ENCODE results near the gene ITGA7. TPM values are rescaled to one million over a fixed set of nuclear protein-coding genes. Genes with fewer than 3 reads are reported as not detected.

The ITGA7 gene
- total and polyA plus RNA-seq, 2 of the 8 experiments (the other 6 are each of a cell fraction or from before 2014, with no cell fraction given) = 57.6 to 86.1 TPM

GRCh38 chr12:55713721-55714120 is 6.0 kb upstream of the ITGA7 start:
- 90% methylated on average over 2 of the region's 2 CpGs; no CpG with 5 or more reads in 1 of the 2 experiments for WGBS, 2 experiments (ENCODE audit: extremely low coverage in 1 of 2, insufficient coverage in 1 of 2, insufficient read length in 1 of 2, insufficient replicate concordance in 2 of 2, low coverage in 1 of 2, low lambda C conversion rate in 2 of 2, missing lambda C conversion rate in 1 of 2)
- CTCF ChIA-PET (ENCODE audit: partially characterized antibody) = interaction anchor here (0.6 to 4.6 kb wide), 2 partner anchors 24 to 1516 kb away, joined by 3 to 30 read pairs; no protein-coding TSS in a partner anchor

More at GRCh38 chr12:55713721-55714120, 6.0 kb upstream of the ITGA7 start:
- Histone ChIP-seq H2BK20ac (ENCODE audit: low read length) (no peak overlapping the region), H3K9me3 (ENCODE audit: insufficient read depth in 2 of 2, low read depth in 1 of 2, low read length in 1 of 2) (no peaks in the 10 kb centered on the region), H3K27me3 (replicated peaks in 1 of 4; ENCODE audit: control insufficient read depth in 3 of 4, extremely low read depth in 1 of 4, insufficient read depth in 3 of 4, low read length in 3 of 4) (no peaks in the 10 kb centered on the region; a peak in 3 of 7 replicates), H3K36me3 (ENCODE audit: control insufficient read depth in 2 of 4, insufficient read depth in 4 of 4, low read length in 3 of 4) (no peaks in the 10 kb centered on the region), H2AFZ (ENCODE audit: low read length) (no peak overlapping the region), H3K4ac (replicated peaks; ENCODE audit: insufficient read length, low read depth, low read length) (no peak overlapping the region), H4K20me1 (replicated peaks in 1 of 2; ENCODE audit: control insufficient read depth in 1 of 2, insufficient read depth in 2 of 2, low read length in 2 of 2) (no peaks in the 10 kb centered on the region), H3K27ac (ENCODE audit: low read depth, low read length) (no peak overlapping the region), H3K9ac (replicated peaks in 1 of 4; ENCODE audit: extremely low read depth in 1 of 4, low read depth in 3 of 4, low read length in 3 of 4) (no peak overlapping the region), H3K56ac (replicated peaks; ENCODE audit: insufficient read length, low read depth, low read length) (no peak overlapping the region), H2AK5ac (ENCODE audit: low read depth, low read length) (no peak overlapping the region), H3K79me2 (ENCODE audit: control insufficient read depth in 1 of 2, insufficient read depth in 2 of 2, low read length in 2 of 2) (peaks cover 0 to 9% of the 10 kb centered on the region in 2 experiments; a peak in 1 of 4 replicates), H3K4me3 (ENCODE audit: extremely low read depth in 1 of 4, insufficient read depth in 2 of 4, low read depth in 3 of 4, low read length in 4 of 4) (no peak overlapping the region), H3K23me2 (ENCODE audit: low read depth, low read length) (peaks cover 12% of the 10 kb centered on the region), H3K4me1 (replicated peaks in 1 of 4; ENCODE audit: control insufficient read depth in 3 of 4, insufficient read depth in 4 of 4, low read length in 3 of 4) (peaks cover 7 to 27% (median 18%) of the 10 kb centered on the region in 4 experiments), H4K91ac (replicated peaks; ENCODE audit: insufficient read length, low read length) (no peak overlapping the region), H3K4me2 (ENCODE audit: insufficient read depth in 1 of 2, low read depth in 2 of 2, low read length in 2 of 2) (no peak overlapping the region), H3K79me1 (ENCODE audit: low read depth, low read length) (peaks cover 5% of the 10 kb centered on the region), H2BK12ac (ENCODE audit: low read depth, low read length) (no peak overlapping the region), H3K23ac (ENCODE audit: insufficient read length) (no peak overlapping the region), H3K18ac (ENCODE audit: extremely low read depth, low read length) (no peak overlapping the region), H4K5ac (ENCODE audit: insufficient read length, low read depth, low read length) (no peak overlapping the region), H2BK120ac (replicated peaks; ENCODE audit: low read depth, low read length) (no peak overlapping the region), H3K14ac (ENCODE audit: insufficient read length) (no peak overlapping the region), H2BK5ac (ENCODE audit: low read depth, low read length) (no peak overlapping the region), H2BK15ac (ENCODE audit: low read length) (no peak overlapping the region), H4K8ac (ENCODE audit: extremely low read depth, insufficient read depth, low read length) (no peak overlapping the region)
- FAIRE-seq = no peak
- POLR2A ChIA-PET (ENCODE audit: partially characterized antibody) = interaction anchor here (1.9 kb wide), 1 partner anchor 15 kb away, joined by 11 read pairs; the partner anchor contains the start of gene CD63
- no peak for DNase-seq (ENCODE audit: low read depth in 1 of 2, low spot score in 2 of 2)
- TF ChIP-seq POLR2AphosphoS5 (IDR thresholded peaks at IDR 0.05; ENCODE audit: low read depth, low read length) = no peak
- TF ChIP-seq JUN (IDR thresholded peaks at IDR 0.05; ENCODE audit: low read depth, low read length) = no peak
- no peak for TF ChIP-seq CHD1 (IDR thresholded peaks at IDR 0.05; ENCODE audit: low read depth, low read length)
- TF ChIP-seq MAFK (IDR thresholded peaks at IDR 0.05; ENCODE audit: low read depth, low read length) = no peak
- TF ChIP-seq RFX5 (IDR thresholded peaks at IDR 0.05; ENCODE audit: borderline replicate concordance, low read depth, low read length) = no peak
- TF ChIP-seq SIX5 (IDR thresholded peaks at IDR 0.05; ENCODE audit: low read depth, low read length) = no peak
- TF ChIP-seq SP4 (IDR thresholded peaks at IDR 0.05; ENCODE audit: low read length) = no peak
- no peak for TF ChIP-seq TEAD4 (IDR thresholded peaks at IDR 0.05; ENCODE audit: low read depth, low read length)
